DMS53 treated with DMSO at 0.1 percent for 48 hours (cell line): ENCODE data around the gene HLA-A.
A peak's percentile ranks its signal among the peaks of the same experiment; 100 is the strongest.
"Not testable (repeated sequence)": the region's sequence is repeated elsewhere in the genome, so short reads cannot be mapped to it uniquely, and the experiment has no call there.

Experiments
- DNase-seq: peaks from one replicate; lab custom pipeline; 2025; ENCODE audit not compliant: unreplicated experiment; lab: John Stamatoyannopoulos, UW

HLA-A gene

DNA sequence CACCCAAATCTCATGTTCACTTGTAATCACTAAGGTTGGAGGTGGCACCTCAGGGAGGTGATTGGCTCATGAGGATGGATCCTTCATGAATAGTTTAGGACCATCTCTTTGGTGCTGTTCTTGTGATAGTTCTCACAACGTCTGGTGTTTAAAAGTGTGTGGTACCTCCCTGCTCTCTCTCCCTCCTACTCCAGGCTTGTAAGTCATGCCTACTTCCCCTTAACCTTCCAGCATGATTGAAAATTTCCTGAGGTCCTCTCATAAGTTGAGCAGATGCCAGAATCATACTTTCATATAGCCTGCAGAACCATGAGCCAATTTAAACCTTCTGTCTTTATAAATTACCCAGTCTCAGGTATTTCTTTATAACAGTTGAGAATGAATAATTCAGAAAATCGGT is 16.6 kb downstream of the HLA-A start:
- DNase-seq = no peak

DNA sequence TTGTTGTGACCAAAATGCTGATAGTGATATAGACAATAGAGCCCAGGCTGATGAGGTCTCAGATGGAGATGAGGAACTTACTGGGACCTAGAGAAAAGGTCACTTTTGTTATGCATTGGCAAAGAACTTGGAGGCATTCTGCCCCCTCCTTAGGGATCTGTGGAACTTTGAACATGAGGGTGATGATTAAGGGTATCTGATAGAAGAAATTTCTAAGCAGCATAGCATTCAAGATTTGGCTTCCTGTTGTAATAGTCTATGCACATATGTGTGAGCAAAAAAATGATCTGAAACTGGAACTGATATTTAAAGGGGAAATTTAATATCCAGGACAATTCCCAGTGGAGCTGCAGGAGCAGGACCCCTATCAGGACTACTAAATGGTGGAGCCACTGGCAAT is 17.1 kb downstream of the HLA-A start:
- no peak for DNase-seq

DNA sequence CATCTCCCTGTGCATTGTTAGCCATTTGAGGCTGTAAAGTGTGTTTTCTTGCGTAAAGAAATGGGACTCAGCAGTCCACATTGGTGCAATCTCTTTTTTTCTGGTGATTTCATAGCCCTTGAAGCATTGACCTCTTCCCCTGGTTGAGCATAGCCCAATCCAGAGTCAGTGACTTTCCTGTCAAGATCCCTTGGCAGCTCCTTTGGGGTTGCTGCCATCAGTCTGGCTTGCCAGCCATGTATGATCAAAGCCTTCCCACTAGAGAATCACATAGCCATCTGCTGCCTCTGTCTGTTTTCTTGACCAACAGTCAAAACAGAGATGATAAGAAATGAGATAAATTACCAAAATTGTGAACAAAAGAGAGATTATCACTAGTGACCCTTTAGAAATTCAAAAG is 19.6 kb downstream of the HLA-A start:
- no peak for DNase-seq

DNA sequence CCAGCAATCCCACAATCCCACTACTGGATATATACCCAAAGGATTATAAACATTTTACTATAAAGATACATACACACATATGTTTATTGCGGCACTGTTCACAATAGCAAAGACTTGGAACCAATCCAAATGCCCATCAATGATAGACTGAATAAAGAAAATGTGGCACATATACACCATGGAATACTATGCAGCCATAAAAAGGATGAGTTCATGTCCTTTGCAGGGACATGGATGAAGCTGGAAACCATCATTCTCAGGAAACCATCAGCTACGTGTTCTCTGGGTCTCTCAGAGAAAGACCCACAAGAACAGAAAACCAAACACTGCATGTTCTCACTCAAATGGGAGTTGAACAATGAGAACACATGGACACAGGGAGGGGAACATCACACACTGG is 21.4 kb downstream of the HLA-A start:
- not testable (repeated sequence) for DNase-seq

DNA sequence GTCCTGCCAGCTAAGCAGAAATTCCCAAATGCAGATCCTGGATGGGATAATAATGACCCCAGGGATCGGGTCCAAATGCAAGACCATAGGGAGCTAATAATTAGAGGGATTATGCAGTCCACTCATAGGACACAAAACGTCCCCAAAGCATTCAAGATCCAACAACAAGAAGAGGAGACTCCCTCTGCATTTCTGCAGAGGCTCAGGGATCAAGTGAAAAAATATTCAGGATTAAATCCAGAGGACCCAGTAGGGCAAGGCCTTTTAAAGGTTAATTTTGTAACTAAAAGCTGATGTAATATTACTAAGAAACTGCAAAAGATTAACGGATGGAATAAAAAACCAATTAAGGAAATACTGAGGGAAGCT is 22.2 kb downstream of the HLA-A start:
- no peak for DNase-seq

DNA sequence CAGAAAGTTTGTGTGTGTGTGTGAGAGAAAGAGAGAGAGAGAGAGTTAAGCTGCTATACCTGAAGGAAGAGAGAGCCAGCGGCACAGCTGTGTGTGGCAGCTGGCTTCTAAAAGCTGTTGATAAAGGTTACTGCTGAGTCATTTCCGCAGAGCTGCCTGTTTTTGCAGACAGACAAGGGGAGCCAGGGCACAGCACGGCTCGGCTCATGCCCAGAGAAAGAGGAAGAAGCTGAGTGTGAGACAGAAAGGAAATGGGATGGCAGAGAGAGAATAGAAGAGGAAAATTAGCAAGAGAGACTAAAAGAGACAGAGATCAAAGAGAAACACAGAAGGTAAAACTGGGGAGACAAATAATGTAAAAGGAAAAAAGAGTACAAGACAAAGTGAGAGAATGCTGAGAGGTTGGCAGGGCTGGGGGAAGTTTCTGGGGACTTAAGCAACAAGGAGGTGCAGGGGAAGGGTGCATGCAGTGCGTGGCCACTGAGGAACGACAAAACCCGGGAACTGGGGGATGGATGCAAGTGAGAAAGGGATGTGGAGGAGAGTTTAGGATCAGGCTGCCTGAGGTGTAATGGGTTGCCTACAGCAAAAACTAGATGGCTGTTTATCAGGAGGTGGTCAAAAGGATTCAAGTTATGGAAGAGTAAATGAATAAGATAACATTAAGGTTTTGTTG is 22.7 kb downstream of the HLA-A start:
- peak; percentile 95 for DNase-seq

DNA sequence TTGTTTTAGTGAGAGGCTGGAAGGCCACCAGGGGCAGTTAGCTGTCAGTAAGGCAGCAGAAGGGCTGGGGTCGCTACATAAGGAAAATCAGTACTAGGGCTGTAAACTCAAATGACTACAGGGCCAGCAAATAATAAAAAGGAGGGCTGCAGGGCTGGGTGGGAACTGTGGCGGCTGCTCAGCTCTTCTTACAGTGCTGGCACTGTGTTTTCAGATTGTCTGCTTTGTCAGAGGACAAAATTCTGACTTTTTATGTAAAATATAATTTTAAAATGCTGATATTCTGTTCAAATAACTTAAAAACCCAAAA is 23.2 kb downstream of the HLA-A start:
- DNase-seq = peak; percentile 52

DNA sequence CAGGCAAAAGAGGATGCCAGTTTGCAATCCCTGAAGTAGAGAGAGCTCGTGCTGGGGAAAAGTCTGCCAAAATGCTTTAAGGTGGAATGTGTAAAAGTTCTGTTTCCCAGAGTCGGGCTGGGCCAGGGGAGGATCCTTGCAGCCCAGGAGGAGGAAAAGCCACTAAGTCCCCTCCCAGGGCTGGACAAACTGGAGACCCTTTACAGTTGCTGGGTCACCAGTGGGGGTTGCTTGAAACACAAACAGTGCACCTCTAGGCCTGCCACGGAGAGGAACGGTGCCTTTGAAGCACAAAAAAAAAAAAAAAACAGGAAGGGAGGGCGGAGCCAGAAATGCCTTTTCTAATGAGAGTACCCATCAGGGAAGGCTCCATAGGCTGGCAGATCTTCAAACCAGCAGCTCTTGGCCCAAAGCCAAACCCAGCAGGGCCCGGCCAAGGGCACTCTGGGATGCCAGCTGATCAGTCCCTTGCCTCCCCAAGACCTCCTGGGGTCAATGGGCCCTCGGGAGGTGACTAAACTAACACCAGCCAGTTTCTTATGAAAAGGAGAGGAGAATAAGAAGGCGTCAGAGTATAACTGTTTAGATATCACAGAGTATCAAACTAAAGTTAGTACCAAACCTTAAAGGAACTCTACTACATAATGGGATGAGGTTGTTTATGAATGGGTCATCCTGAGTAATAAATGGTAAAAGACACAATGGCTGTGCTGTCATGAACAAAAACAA is 23.7 kb downstream of the HLA-A start:
- DNase-seq = peak; percentile 80

DNA sequence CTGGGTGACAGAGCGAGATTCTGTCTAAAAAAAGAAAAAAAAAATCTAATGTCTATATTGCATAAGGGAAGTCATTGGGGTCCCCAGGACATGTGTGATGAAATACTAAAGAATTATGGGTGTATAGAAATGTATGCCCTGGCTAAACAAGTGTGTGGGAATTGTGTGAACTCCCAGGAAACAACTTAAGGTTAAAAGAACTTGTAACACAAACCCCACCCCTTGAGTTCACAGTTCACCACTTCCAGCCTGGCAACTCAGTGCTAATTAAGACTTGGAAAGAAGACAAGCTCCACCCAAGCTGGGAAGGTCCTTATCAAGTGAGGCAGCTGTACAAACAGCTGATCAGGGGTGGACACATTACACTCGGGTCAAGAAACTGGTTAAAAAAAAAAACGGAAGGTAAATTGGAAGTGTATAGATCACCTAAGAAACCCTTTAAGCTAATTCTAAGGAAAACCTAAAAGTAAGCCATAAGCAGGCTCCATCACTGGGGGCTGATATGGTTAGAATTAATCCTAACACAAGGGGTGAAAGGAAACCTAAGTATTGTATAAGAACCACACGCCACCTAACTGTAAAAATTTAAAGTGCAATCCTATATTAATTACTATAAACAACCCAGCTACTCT is 25.2 kb downstream of the HLA-A start:
- peak; percentile 63 for DNase-seq

DNA sequence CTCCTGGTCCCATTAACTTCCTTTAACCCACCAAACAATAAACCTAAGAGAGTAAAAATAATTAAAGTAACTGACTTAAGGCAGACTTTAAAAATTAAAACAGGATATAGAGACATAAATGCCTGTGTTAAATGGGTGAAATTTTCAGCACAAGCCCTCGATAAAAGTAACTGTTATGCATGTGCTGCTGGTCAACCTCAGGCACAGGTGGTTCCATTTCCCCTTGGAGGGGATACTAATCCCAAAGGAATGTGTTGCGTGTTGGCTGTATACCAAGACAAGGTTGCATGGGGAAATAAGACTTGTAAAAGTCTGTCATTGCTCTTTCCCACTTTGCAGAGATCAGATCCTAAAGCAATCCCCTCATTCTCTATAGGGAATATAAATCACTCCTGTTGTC is 25.8 kb downstream of the HLA-A start:
- DNase-seq = no peak

DNA sequence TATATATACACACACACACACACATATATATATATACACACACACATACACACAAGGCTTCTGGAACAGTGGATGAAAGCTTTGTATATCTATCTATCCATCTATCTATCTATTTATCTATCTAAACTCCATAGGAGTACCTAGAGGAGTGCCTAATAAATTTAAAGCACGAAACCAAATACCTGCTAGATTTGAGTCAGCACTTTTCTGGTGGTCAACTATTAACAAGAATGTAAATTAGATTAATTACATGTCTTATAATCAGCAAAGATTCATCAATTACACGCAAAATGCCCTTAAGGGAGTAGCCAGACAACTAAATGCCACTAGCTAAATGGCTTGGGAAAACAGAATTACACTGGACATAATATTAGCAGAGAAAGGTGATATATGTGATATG is 26.6 kb downstream of the HLA-A start:
- DNase-seq = no peak

DNA sequence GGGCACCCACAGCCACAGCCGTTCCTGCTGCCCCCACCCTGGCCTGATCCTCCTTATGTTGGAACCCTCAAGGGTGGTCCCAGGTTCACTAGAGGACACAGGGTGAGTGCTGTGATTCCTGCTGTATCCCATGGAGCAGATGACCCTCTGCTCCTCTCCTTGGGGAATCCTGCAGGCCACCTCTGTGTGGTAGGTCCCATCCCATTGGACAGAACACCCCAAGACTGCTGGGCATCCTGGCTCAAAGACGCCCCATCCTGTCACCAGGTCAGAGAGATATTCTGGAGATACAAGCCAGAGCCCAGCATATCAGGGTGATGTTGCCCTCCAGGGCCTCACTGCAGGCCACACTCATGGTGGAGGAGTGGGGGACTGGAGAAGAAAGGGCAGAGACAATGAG is 28.4 kb downstream of the HLA-A start:
- no peak for DNase-seq

DNA sequence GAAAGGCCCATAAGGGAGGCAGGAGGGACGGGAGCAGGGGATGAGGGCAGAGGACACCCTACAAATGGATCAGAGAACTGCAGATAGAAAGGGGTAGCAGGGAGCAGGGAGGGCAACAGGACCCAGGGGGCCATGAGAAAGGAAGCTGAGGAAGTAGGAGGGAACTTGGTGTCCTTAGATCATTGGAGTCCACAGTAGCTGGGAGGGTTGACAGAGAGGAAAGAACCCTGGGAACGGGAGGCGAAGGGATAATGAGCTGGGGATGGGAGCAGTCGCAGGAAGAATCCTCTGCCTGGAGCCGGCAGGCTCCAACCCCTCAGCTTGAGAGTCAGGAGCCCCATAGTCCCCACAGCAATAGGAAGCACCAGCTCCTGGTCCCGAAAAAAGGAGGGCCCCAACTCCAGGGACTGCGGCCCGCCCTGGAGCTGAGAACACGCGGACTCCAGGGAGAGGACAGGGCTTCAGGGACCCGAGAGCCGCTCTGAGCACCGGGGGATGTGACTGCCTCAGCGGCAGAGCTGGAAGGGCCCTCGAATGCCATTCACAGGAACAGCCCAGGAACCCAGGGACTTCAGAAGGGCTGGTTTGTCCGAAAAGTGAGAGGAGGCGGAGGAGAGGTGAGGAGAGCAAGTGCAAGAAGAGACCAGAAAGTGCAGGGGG is 32.7 kb downstream of the HLA-A start:
- DNase-seq = no peak

DNA sequence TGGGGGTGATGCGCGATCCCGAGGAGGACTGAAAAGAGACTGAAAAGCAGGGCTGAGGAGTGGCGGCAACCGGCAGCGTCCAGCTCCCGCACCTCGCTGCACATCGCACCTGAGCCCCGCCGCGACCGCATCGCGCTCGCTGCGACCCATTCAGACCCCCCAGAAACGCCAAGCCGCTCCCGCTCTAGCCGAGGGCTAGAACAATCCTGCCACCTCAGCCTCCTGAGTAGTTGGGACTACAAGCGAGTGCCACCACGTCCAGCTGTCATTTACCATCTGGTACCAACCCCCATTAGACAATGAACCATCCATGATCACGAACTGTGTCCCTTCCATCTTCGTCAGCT is 33.2 kb downstream of the HLA-A start:
- no peak for DNase-seq

DNA sequence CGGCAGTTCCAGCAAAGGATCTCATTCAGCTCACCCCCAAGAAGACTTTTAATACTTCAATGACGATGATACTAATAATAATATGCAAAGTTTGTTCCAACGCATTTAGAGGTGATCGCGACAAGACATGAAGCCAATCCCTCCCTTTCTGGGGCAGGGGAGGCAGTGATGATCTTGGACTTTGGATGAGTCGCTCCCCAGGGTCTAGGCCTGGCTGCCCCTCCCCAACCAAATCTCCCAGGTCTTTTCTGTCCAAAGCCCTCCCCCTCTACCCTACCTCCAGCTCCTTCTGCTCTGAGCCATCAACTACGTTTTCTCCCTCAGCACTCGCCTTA is 33.9 kb downstream of the HLA-A start:
- no peak for DNase-seq

DNA sequence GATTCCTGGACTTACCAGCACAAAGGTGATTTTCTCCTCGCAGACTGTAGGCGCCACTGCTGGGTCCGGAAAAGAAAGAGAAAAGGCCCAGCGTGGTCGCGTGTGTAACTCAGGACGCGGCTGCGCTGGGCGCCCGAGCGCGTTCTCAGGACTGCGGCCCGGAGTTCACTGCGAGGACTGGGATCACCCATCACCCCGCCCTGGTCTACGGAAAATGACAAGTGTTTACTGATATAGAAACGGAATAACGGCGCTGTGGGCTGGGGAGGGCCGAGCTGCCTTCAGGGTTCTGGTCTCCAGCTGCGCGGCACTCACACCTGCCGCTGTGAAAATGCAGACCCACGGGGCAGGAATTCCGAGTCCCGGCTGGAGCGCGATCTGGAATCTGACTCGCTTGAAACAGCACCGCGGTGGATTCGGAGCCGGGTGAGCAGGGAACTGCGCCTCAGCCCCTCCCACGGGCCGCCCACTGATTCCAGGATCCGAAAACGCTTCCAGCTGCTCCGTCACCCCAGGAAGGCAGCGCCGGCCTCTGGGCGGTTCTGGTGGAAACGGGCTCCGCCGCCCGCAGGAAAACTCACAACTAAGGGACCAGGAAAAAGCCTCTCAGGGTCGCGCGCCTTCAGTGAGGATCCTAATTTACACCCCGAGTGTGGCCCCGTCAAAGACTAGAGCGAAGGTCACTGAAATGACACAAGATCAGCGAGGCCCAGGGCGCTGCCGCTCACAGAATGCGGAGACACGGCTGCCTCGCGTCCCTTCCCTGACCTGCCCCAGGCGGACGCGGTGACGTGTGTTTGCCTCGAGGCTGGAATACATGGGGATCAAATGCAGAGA is 34.5 kb downstream of the HLA-A start:
- peak; percentile 80 for DNase-seq

DNA sequence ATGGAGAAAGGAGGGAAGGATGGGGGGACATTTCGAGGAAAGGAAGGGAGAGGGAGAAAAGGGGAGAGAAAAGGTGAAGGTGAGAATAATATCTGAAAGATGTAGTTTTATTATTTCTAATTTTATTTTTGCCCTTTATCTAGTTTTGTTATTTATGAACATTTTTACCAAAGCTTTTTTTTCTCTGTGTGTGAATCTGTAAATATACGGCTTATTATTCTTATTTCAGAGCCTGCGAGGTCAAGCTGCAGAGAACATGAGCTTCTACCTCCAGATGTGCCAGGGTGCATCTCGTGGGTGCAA is 35.0 kb downstream of the HLA-A start:
- no peak for DNase-seq

DNA sequence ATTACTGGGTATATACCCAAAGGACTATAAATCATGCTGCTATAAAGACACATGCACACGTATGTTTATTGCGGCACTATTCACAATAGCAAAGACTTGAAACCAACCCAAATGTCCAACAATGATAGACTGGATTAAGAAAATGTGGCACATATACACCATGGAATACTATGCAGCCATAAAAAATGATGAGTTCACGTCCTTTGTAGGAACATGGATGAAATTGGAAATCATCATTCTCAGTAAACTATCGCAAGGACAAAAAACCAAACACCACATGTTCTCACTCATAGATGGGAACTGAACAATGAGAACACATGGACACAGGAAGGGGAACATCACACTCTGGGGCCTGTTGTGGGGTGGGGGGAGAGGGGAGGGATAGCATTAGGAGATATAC is 37.7 kb downstream of the HLA-A start:
- not testable (repeated sequence) for DNase-seq

DNA sequence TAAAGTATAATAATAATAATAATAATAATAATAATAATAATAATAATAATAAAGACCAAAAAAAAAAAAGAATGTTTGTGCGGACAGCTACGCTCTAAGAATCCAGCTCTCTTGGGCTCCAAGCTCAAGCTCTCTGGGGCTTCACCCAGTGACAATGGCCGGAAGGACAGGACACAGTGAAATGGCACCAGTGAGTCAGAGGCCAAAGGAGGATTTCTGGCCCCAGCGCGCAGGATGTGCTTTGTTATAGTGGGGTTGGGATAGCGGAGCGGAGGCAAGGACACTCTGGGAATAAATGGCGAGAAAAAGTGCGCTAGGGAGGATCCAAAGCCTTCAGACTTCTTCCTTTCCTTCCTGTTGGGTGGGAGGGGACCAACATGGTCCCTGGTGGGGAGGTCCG is 38.2 kb downstream of the HLA-A start:
- DNase-seq = no peak

DNA sequence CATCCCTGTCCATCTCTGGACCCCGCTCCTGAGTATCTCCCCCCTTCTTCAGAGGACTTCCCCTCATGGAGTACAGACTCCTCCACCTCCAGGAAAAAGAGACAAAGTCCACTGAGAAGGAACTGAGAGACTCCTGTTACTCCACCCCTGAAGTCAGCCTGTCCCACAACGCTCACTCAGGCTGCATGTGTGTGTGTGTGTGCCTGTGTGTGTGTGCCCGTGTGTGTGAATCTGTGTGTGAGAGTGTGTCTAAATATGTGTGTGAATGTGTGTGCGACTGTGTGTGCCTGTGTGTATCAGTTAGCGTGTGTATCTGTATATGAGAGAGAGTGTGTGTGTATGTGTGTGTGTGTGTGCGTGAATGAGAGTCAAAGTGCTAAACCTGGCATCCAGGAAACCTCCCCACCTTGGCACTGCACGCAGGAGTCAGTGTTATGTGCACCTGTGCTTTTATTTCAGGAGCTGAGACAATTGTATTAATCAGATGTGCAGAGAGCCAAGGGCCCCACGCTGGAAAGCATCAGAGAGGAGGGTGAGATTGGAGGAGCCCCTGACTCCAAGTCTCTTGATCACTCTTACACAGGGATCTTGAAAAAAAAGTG is 39.0 kb downstream of the HLA-A start:
- DNase-seq = no peak

DNA sequence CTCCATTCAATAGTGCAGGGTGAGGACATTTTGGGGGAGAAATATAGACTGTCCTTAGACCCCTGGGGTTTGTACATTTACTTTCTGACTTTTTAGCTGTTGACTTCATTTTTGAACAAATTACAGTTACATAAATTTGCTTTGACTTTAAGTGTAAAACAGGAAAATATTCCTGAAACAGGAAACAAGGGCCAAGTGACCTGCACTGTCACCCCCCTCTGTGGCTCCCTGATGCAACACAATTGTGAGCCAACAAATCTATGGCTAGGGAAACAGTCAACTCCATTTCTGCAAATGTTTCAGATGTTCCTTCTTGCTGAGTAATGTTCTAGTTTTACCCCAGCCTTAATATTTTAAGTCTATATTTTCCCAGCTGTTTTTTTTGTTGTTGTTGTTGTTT is 39.8 kb downstream of the HLA-A start:
- DNase-seq = no peak
